KMS-11 (cell line): ENCODE data around the gene RUNX1.

Experiments used
- H2AFZ ChIP-seq: fragments of 200-600 bp; sonication (generic); 2 replicates; pipeline ENCODE4 v1.6.1; 2016; ENCODE audit warnings: antibody characterized with exemption, mixed run types, low read depth
- H3K27ac ChIP-seq: fragments of 200-600 bp; sonication (generic); 2 replicates; pipeline ENCODE4 v1.6.1; 2016; ENCODE audit warnings: mild to moderate bottlenecking, mixed run types
- H3K27me3 ChIP-seq: fragments of 200-600 bp; sonication (generic); 2 replicates; pipeline ENCODE4 v1.6.1; 2017; ENCODE audit warnings: mild to moderate bottlenecking, low read depth, mixed run types, moderate library complexity; ENCODE audit not compliant: insufficient read depth
- H3K36me3 ChIP-seq: fragments of 200-600 bp; sonication (generic); 2 replicates; pipeline ENCODE4 v1.6.1; 2017; ENCODE audit warnings: mild to moderate bottlenecking, mixed run types; ENCODE audit not compliant: insufficient read depth
- H3K4me1 ChIP-seq: fragments of 200-600 bp; sonication (generic); 2 replicates; pipeline ENCODE4 v1.6.1; 2016; ENCODE audit warnings: mild to moderate bottlenecking, low read depth, mixed run types; ENCODE audit not compliant: poor library complexity, severe bottlenecking
- H3K4me2 ChIP-seq: fragments of 200-600 bp; sonication (generic); 2 replicates; pipeline ENCODE4 v1.7.0; 2016; ENCODE audit warnings: mild to moderate bottlenecking, mixed run types
- H3K4me3 ChIP-seq: fragments of 200-600 bp; sonication (generic); IDR thresholded peaks from 2 replicates; pipeline ENCODE4 v1.6.1; 2017; ENCODE audit warnings: low read depth, low read length, mixed read lengths; ENCODE audit not compliant: insufficient read depth
- H3K79me2 ChIP-seq: fragments of 200-600 bp; sonication (generic); 2 replicates; pipeline ENCODE4 v1.6.1; 2016; ENCODE audit warnings: low read depth, mixed run types; ENCODE audit not compliant: insufficient read depth
- H3K9ac ChIP-seq: fragments of 200-600 bp; sonication (generic); 2 replicates; pipeline ENCODE4 v1.6.1; 2016; ENCODE audit warnings: mild to moderate bottlenecking, mixed run types
- H4K20me1 ChIP-seq: fragments of 200-600 bp; sonication (generic); 2 replicates; pipeline ENCODE4 v1.6.1; 2016; ENCODE audit warnings: mild to moderate bottlenecking, mixed run types; ENCODE audit not compliant: insufficient read depth
- TF ChIP-seq, protein P1 (sequence below): fragments of 200-600 bp; sonication (generic); conservative IDR thresholded peaks from 2 replicates; pipeline ENCODE4 v1.6.1; 2017; ENCODE audit warnings: low read depth, mild to moderate bottlenecking, antibody characterized with exemption, low read length, moderate library complexity, mixed read lengths

RUNX1 gene

GRCh38 chr21:35016071-35016470, 33.0 kb downstream of the RUNX1 start:
- H3K27ac ChIP-seq, result no peak overlapping the region
- no peak overlapping the region for H2AFZ ChIP-seq
- H3K79me2 ChIP-seq, result no peaks in the 10 kb centered on the region
- no peaks in the 10 kb centered on the region for H3K27me3 ChIP-seq
- H3K4me2 ChIP-seq, result no peak overlapping the region
- H3K4me1 ChIP-seq, result no peaks in the 10 kb centered on the region
- H3K36me3 ChIP-seq, result no peaks in the 10 kb centered on the region
- no peak overlapping the region for H3K9ac ChIP-seq
- H3K4me3 ChIP-seq, result no peak overlapping the region
- TF ChIP-seq, protein P1, sequence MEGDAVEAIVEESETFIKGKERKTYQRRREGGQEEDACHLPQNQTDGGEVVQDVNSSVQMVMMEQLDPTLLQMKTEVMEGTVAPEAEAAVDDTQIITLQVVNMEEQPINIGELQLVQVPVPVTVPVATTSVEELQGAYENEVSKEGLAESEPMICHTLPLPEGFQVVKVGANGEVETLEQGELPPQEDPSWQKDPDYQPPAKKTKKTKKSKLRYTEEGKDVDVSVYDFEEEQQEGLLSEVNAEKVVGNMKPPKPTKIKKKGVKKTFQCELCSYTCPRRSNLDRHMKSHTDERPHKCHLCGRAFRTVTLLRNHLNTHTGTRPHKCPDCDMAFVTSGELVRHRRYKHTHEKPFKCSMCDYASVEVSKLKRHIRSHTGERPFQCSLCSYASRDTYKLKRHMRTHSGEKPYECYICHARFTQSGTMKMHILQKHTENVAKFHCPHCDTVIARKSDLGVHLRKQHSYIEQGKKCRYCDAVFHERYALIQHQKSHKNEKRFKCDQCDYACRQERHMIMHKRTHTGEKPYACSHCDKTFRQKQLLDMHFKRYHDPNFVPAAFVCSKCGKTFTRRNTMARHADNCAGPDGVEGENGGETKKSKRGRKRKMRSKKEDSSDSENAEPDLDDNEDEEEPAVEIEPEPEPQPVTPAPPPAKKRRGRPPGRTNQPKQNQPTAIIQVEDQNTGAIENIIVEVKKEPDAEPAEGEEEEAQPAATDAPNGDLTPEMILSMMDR, result no peak
- no peaks in the 10 kb centered on the region for H4K20me1 ChIP-seq

DNA sequence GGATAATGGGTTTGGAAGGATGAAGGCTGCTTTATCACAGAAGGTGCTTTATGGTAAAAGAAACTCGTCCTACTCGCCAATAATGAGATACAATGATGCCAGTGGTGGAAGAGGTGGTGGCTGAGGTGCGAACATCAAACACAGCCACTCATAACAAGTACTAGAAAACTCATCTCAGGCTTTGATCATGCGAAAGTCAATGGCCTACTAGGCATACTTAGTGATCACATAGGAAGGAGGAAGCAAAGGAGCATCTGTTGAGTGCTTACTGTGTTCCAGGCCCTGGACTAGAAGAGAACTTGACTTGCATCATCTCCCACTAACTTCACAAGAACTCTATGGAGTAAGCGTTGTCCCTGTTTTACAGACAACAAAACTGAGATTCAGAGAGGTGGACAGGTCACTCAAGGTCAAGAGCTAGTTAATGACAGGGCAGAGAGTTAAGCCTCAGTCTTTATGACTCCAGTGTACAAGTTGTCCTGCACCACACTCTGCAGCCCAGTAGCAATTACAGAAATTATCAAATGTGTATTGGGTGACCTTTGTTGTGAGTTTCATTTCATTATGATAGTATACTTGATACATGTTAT, 33.6 kb downstream of the RUNX1 start:
- Histone ChIP-seq H3K27me3 (no peaks in the 10 kb centered on the region), H3K79me2 (no peaks in the 10 kb centered on the region), H4K20me1 (no peaks in the 10 kb centered on the region), H3K4me1 (no peaks in the 10 kb centered on the region), H3K27ac (no peak overlapping the region), H3K36me3 (no peaks in the 10 kb centered on the region), H3K9ac (no peak overlapping the region), H2AFZ (no peak overlapping the region), H3K4me2 (no peak overlapping the region), H3K4me3 (no peak overlapping the region)
- TF ChIP-seq, protein P1, result no peak

- no peak overlapping the region for H3K4me3 ChIP-seq
- no peaks in the 10 kb centered on the region for H3K27me3 ChIP-seq
- TF ChIP-seq, protein P1, result no peak
- no peak overlapping the region for H3K27ac ChIP-seq
- no peak overlapping the region for H3K4me2 ChIP-seq
- no peak overlapping the region for H2AFZ ChIP-seq
- H3K36me3 ChIP-seq, result no peaks in the 10 kb centered on the region
- no peaks in the 10 kb centered on the region for H3K79me2 ChIP-seq
- no peaks in the 10 kb centered on the region for H3K4me1 ChIP-seq
- H4K20me1 ChIP-seq, result no peaks in the 10 kb centered on the region
- H3K9ac ChIP-seq, result no peak overlapping the region
These were observed 34.6 kb downstream of the RUNX1 start for GRCh38 chr21:35014302-35015041.

DNA sequence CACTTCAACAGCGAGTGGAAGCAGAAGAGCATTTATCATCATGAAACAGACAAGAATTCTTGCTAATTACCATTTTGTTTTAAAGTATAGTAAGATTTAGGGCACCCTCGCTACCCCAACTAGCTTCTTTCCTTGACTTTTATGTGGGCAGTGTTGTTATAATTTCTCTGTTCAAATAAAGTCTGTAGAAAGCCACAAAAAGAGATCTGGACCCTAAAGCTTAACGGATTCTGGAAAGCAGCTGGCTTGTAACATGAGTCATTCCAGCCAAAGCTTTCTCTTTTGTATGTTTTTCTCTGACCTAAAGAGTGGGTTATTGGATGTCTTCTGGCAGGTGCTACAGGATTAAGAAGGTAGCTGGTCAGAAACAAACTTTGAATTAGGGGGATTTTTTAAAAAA, 37.4 kb downstream of the RUNX1 start:
- TF ChIP-seq, protein P1, result no peak
- Histone ChIP-seq H3K4me1 (no peaks in the 10 kb centered on the region), H3K9ac (no peak overlapping the region), H3K4me3 (no peak overlapping the region), H3K27ac (no peak overlapping the region), H2AFZ (no peak overlapping the region), H3K79me2 (no peaks in the 10 kb centered on the region), H3K36me3 (no peaks in the 10 kb centered on the region), H4K20me1 (no peaks in the 10 kb centered on the region), H3K4me2 (no peak overlapping the region), H3K27me3 (no peaks in the 10 kb centered on the region)
